NCI-H2227 (cell line): ENCODE data around the gene C1QTNF8.

Experiments used
- DNase-seq: peaks from one replicate; lab custom pipeline; 2025; ENCODE audit not compliant: unreplicated experiment; lab: John Stamatoyannopoulos, UW

The C1QTNF8 gene

DNA sequence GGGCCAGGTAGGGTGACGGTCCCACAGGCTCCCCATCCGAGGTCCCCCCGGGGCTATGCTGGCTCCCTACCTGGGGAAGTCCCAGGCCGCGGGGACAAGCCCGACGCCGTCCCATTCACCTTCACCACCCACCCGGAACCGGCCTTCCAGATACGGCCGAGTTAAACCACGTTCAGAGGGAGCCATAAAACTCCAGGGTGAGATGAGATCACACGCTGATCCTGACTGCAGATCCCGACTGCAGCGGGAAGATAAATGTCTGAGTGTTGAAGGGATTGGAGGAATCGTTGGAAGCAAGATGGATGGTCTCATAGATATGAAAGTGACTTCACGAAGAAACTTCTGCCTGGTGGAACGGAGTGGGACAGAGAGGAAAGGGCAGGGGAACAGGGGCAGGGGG, 13.6 kb upstream of the C1QTNF8 start:
- DNase-seq: no peak

DNA sequence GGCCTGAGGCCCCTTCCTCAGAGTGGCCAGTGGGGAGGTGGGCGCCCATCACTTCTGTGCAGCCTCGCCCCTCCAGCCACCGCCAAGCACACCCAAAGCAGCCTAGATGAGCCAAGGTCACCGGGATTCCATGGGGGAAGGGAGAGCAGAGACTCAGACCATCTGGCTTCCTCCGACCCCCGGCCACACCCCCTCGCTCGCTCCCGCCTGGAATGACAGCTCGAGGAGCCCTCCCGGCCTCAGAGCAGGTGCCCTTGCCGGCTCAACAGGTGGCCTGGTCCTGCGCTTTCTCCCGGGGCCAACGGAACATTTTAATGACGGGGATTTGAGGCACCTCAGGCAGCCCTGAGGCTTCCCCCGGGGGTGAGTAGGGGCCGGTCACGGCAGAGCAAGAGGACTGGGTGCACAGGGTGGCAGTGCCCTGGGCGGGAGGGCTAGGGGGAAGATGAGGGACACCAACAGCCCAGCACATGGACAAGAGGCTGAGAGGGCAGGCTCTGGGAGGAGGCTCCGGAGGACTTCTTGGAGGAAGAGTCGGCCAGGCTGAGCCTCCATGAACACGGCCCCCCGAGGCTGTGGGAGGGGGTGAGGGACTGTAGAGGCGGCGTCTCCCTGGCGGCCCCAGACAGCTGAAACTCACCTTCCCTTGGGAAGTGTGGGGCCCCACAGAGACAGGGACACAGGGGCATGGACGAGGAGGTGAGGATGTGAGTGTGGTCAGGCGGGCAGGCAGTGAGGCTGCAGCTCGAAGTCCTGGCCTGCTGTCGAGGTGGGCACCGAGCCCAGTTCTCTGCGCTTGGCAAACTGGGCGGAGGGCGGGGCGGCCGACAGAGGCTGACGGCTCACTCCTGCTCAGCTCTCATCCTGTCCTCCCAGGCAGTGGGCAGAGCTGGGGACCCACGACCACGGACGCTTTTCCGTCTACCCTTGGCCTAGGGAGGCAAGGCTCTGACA, 12.5 kb upstream of the C1QTNF8 start:
- DNase-seq: peak; percentile 41

DNA sequence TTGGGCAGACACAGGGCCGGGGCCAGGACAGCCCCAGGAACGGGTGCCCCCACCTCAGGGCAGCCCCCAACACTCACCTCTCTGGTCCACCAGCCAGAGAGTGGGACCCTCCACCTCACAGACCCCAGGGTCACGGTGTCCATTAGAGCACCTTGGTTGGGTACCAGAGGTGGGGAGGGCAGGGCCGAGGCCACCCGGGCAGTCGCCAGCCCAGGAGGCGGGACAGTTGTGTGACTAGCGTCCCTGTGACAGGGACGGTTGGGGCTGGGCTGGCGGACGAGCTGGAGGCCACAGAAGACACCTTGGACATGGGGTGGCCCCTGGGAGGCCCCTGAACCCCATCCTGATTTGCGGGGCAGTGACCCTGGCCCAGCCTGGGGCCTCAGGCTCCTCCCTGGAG, 11.7 kb upstream of the C1QTNF8 start:
- no peak for DNase-seq

DNA sequence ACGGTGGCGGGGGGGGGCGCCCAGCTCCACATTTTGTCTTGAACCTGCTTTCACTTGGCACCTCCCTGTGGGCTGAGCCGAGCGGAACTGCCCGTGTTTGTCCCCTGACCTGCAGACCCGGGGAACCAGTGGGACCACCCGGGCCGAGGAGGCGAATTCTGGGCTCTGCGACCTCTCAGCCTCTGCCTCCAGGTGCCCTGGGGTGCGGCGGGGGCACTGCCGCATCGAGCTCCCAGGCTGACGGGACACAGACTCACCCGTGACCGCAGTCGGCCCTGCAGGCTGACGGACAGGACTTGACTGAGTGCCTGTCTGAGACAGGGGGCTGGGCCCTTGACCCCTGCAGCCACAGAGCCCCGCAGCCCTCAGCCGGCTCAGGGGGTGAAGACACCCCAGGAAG, 11.1 kb upstream of the C1QTNF8 start:
- no peak for DNase-seq

DNA sequence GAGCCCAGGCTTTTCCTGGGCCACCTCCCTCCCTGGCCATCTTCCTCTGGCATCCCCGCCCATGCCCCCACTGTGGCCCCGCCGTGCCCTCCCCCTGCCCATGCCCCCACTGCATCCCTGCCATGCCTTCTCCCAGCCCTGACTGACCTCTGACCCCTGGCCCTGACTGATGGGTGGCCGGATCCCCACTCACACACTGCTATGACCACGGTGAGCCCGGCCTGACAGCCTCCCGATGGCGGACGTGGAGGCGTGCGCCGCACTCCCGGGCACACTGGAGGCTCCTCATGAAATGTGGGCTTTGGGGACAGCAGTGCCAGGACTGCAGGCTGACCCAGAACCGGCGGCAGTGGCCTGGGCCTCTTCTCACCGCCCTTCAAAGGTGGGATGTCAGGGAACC, 10.6 kb upstream of the C1QTNF8 start:
- no peak for DNase-seq

DNA sequence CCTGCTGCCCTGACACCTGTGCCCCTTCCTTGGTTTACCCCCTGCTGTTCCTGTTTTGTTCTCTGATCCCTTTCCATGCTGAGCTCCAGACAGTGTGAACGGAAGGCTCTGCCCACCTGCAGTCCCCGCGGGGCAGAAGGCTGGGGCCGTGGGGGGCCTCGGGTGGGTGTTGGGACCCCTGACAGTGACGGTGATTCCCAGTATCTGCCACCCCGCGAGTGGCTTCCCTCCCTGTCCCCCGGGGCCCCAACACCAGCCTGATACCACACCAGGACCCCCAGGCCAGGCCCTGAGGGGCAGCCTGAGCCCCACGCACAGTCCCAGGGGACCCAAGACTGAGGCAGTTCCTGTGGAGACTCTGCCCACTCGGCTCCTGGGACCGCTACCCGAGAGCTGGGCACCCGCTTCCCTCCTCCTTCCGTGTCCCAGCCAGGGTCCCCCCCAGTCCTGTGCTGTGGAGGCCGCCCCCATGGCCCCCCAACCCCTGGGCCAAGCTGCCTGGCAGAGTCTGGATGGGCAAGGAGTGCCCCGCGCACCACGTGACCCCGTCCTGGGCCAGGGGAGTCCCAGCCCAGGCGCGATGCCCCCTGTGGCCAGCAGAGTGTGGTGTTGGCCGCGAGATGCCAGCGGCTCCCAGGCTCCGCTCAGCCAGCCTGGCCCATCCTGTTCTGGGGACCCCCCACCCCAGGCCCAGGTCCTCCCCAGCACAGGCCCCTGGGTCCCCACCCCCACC, 10.0 kb upstream of the C1QTNF8 start:
- DNase-seq: peak; percentile 88

DNA sequence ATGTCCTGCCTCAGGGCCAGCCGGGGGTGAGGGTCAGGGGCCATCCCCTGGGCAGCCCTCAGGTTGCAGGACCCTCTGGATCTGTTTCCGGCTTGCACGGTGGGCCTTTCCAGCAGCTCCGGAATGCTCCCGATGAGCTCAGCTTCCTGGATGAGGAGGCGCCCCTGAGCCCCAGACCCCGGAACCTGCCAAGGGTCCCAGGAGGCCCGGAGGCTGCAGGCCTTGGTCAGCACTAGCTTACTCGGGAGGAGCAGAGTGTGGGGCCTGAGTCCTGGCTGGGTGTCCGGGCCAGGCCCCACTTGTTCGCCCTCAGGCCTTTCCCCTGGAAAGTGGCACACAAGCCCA, 7.6 kb upstream of the C1QTNF8 start:
- DNase-seq: no peak

DNA sequence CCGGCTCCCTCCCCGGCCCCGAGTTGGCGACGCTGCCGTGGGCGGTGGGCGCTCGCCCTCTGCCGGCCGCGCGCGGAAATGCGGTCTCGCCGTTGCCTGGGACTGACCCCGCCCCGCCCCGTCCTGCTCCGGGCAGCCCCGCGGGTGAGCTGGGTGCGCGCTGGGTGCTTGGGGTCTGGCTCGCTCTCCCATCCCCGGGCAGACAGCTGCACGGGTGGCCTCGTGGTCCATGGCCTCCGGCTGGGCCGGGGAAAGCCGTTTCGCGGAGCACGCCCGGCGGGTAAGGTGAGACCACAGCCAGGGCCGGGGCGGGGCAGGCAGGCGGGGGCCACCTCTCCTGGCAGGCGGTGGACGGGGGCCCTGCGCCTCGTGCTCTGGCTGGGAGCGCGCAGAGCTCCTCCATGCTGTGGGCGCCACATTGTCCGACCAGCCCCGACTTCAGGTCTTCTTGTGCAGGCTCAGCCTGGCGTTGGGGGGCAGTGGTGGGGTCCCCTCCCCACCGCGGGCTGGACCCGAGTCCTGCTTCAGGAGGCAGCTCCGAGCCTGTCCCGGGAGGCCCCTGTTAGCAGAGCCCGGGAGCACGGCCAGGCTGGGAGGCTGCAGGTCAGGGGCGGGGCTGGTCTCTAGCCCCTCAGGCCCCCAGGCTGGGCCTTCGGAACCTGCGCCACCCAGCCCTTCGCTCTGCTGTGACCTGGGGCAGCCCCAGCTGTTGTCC, 7.0 kb upstream of the C1QTNF8 start:
- DNase-seq: peak; percentile 74

DNA sequence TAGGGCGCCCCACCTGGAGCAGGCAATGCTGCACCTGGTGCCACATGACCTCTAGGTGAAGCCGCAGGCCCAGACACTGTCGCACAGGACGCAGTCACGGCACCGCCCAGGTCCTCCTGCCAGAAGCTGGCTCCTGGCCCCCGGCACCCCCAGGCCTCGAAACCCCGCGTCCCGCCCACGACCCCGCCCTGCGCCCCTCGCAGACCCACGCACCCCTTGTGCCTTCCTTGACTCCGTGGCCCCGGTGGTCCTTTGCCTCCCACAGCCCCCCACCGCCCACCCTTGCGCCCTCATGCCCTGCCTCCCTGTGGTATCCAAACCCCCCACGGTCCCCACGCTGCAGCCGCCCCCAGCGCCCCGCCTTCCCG, 6.3 kb upstream of the C1QTNF8 start:
- no peak for DNase-seq

DNA sequence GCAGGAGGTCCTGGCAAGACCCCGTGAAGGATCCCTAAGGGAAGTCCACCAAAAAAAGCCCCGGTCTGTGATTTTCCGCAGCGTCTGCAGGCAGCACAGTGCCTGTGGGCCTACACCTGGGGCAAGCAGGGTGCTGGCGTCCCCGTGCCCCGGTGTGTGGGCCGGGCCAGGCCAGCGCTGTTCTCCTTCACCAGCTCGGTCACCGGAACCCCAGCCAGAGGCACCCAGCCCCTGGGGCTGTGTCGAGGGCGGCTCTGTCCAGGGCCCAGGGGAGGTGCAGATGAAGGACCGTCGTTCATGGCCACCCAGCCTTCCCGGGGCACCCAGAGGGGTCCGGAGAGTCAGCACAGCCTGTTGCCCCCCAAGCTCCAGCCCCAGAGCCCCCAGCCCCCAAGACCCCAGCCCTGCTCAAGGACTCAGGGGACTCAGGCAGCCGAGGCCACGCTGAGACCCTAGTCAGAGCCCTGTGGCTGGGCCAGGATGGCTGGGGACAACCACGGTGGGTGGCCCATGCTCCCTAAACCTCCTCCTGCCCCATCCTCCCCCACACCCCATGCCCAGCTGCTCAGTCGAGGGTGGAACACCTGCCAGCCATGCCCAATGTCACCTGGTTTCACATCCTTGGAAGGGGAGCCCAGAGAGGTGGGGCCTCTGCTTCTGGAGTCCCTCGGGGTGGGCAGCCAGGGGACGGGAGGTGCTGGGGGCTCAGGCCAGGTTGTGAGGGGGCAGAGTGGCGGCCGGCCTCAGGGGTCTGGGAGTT, 5.7 kb upstream of the C1QTNF8 start:
- no peak for DNase-seq

DNA sequence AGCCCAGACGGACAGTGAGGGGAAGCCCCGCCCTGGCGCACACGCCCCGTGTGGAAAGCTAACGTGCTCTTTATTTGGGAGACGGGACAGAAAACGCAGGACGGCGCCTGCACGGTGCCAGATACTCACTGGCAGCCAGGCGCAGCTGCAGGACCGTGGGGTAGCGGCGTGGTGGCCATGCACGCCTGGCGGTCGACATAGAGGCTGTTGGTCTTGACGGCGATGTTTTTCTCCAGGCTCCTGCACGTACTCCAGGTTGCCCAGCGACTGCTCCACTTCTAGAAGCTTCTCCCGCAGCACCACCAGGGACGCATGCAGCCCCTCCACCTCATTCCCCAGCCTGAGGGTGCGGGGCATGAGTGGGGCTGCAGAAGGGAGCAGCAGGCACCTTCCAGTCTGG, 5.1 kb upstream of the C1QTNF8 start:
- DNase-seq: no peak

DNA sequence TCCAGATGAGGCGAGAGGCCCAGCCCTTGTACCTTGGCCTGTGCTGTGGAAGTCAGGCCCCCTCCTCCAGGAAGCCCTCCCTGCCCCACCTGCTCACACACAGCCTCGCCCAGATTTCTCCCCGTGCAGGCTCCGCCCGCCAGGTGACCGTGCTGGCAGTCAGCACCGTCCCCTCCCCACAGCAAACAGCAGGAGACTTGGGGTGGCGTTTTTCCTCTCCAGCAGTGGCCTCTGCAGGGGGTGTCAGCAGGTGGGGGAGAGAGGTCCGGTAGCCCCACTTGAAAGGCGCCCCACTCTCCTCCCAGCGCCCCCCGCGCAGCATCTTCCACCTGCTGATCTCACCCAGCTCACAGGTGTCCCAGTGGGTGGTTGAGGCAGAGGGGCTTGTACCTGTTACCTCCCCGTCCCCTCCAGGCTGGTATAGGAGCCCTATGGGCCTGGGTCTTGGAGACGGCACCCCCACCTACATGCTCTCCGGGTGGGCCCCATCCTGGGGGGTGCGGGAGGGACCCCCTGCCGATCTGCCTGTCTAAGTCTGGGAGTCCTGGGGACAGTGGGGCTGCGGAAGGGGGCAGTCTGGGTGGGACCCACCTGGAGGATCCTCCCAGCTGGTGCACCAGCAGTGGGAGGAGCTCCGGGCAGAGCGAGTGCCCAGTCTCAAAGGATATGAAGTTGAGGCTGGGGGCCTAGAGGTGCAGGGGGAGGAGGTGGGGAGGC, 4.2 kb upstream of the C1QTNF8 start:
- no peak for DNase-seq

DNA sequence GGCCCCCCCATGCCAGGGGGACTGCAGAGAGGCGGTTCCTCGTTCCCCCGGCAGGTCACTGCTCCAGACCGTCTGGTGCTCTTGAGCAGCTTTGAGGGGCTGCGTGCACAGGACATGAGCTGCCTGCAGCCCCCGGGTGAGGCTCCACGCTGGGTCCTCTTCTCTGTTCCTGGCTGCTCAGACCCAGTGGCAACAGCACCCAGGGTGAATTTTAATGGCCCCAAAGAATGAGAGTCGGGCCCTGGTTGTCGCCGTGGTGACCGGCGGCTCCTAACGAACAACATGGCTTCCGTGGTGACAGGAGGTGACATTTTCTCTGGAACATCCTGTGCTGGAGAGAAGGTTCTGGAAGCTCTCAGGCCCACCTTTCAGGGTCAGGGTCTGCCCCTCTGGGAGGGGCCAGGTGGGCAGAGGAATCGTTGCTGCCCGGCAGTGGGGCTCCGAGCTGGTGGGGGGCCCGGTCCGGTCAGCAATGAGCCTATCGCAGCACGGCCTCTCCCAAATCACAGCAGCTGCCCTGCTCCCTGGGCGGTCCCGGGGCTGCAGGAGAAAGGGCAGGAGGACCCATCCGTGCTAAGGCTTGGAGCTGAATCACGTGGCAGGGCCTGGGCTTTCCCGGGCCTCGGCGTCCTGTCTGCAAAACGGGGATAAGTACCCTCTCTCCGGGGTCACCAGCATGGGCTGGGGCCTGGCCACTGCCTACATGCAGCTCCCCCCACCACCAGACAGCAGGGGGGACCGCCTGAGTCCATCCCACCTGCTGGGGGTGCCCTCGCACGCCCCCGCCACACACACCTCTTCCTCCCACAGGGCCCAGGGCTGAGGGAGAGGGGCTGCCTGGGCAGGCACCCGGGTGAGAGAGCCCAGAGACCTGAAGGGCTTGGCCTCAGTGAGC, 3.4 kb upstream of the C1QTNF8 start:
- no peak for DNase-seq

DNA sequence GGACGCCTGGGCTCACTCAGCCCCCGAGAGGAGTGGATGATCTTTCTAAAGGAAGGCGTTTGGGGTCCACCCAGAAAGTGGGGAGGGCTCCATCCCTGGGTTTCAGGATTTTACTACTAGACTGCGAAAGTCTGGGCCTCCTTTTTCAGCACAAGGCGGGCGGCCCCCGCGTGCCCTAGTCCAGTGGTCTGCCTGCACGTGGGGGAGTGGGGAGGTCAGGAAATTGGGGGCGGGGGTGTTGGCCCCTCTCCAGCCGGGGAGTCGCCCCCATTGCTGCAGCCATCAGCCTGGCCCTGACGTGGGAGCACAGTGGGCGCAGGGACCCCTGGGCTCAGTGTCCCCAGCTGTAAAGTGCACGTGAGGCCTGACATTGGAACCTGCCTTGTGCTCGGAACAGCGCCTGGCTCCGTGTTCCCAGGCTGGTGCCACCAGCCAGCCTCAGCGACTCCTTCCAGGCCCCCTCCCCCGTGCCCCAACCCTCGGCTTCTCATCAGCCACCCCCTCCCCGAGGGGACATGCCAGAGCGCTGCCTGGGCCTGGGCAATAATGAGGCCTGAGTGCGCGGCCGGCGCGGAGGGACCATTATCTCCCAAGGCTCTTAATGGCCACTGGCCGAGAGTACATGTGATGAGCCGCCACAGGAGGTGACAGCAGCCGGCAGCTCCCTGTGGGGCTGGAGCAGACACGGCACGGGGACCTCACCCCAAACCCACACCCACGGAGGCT, 2.4 kb upstream of the C1QTNF8 start:
- peak; percentile 82 for DNase-seq

DNA sequence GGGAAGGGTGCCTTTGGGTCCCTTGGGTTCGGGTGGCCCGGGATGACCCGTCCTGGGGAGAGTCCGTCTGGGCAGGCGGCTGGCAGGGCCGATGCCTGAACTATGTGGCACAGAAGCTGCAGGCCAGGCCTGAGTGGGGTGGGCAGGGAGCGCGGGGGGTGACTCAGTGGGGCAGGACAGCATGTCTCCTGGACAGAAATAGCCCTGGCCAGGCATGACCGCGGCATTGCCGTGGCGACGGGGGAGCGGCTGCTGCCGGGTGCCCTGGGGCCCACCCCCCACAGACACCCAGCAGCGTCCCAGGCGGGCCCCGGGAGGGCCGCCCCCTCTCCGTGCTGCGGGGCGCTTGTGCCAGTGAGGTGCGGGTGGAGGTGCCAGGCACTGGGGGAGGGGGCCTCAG, 1.8 kb upstream of the C1QTNF8 start:
- no peak for DNase-seq

DNA sequence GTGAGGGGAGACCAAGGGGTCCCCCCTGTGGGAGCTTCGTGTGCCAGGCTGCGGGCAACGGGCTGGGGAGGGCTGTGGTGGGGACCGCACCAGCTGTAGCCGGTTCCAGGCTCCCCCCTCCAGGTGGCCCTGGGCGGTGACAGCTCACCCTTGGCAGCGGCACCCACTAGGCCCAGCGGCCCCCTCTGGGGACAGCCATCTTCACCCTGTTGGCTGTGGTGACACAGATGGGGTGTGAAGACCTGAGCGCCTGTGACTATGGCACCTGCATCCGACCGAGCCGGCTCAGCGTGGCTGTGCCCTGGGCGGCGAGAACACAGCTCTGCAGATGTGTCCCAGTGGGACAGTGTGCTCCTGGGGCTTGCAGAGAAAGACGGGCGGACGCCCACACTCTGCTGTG, 1.1 kb upstream of the C1QTNF8 start:
- DNase-seq: no peak

DNA sequence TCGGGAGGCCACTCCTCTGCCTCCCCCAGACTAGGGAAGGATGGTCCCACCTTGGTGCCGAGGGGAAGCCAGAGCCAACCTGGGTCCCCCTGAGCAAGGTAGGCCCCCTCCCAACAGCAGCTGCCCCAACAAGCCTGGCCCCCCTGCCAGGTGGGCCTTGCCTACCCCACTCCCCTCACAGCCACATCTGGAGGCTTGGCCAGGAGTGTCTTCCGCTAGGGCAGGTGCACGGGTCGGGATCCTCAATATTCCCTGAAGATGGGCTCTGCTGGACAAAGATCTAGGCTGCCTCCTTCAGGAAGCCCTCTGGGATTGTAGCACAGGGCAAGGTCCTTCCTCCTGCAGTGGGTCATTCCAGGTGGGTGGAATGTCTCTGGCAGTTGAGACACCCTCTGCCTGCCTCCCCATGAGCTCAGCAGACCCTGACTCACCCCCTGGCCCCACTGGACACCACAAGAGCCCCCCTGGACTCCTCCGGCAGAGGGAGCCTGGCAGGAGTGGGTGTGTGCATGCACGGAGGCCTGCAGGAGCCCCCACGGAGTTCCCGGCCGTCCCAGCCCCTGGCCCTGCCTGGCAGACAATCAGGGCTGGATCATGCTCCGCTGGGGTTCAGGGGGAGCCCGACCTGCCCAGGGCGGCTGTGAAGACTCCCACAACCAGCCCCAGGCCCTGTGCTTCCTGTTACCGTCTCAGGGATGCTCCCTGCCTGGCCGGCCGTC, 435 bp downstream of the C1QTNF8 start:
- no peak for DNase-seq
